ENCODE measurements around the gene USP36. TPM values are rescaled to one million over a fixed set of nuclear protein-coding genes. Genes with fewer than 3 reads are reported as not detected.

USP36 gene
- total and polyA plus RNA-seq, 4 donors: 22.2 to 61.5 (median 44.9) TPM

DNA sequence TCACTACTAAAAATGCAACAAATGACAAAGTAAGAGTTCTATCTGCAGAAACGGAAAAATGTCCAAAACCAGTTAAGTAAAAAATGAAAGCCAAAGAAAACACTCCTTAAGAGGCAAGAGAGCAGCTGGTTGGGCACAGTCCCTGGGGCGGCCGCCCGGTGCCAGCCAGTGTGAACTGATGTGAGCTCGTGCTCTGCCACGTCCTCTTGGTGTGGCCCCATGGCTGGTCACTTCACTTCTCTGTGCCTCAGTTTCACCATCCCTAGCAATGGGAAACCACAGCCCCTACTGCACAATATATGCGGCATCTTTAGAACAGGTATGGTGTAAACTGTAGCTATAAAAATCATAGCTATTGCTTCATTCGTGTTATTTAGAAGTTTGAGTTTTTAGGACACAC, 21.2 kb downstream of the USP36 start:
- Histone ChIP-seq H3K4me1 (ENCODE audit: control insufficient read depth in 5 of 5, insufficient read depth in 5 of 5, low read length in 5 of 5) (peaks cover 0 to 3% (median 0%) of the 10 kb centered on the region in 5 donors), H3K27me3 (ENCODE audit: control insufficient read depth in 3 of 3, insufficient read depth in 3 of 3, low read length in 2 of 3) (no peaks in the 10 kb centered on the region), H3K36me3 (ENCODE audit: control insufficient read depth in 4 of 4, insufficient read depth in 4 of 4, low read length in 4 of 4) (peaks cover 34 to 68% (median 39%) of the 10 kb centered on the region in 4 donors), H3K4me3 (no peak overlapping the region), H3K9me3 (ENCODE audit: control insufficient read depth in 4 of 4, insufficient read depth in 3 of 4, low read length in 3 of 4) (no peaks in the 10 kb centered on the region), H3K9ac (ENCODE audit: insufficient read depth in 1 of 2, low read length in 2 of 2) (no peak overlapping the region), H3K27ac (ENCODE audit: low read depth in 1 of 2, low read length in 1 of 2) (peak overlapping the region in 1 of 2 donors; percentile 30)
- WGBS, 2 donors: 71 to 75% methylated on average over 8 of the region's 8 CpGs
- no peak for DNase-seq
- TF ChIP-seq, protein P1, sequence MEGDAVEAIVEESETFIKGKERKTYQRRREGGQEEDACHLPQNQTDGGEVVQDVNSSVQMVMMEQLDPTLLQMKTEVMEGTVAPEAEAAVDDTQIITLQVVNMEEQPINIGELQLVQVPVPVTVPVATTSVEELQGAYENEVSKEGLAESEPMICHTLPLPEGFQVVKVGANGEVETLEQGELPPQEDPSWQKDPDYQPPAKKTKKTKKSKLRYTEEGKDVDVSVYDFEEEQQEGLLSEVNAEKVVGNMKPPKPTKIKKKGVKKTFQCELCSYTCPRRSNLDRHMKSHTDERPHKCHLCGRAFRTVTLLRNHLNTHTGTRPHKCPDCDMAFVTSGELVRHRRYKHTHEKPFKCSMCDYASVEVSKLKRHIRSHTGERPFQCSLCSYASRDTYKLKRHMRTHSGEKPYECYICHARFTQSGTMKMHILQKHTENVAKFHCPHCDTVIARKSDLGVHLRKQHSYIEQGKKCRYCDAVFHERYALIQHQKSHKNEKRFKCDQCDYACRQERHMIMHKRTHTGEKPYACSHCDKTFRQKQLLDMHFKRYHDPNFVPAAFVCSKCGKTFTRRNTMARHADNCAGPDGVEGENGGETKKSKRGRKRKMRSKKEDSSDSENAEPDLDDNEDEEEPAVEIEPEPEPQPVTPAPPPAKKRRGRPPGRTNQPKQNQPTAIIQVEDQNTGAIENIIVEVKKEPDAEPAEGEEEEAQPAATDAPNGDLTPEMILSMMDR (IDR thresholded peaks at IDR 0.05; ENCODE audit: control extremely low read depth, extremely low read depth): no peak
- ATAC-seq (ENCODE audit: insufficient read depth, low FRiP score): no peak

DNA sequence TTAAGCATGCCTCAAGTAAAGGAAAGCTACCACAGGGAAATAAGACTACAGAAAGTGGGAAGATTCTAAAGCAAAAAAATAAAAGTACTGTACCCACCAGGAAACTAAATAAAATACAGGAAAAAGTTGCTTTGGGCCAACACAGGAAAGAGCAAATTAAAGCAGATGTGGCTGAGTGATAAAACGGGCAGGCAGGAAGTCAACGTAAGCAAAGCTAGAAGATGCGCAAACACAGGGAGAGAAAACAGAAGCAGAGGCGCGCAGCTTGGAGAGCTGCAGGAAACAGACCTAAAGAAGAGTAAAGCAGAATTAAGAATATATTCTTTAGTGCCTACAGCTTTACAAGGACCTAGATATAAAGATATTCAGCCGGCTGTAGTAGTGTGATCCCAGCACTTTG, 21.7 kb downstream of the USP36 start:
- no peak for ATAC-seq (ENCODE audit: insufficient read depth, low FRiP score)
- 23 to 38% methylated on average over 6 of the region's 6 CpGs for WGBS, 2 donors
- Histone ChIP-seq H3K36me3 (ENCODE audit: control insufficient read depth in 4 of 4, insufficient read depth in 4 of 4, low read length in 4 of 4) (peaks cover 37 to 68% (median 42%) of the 10 kb centered on the region in 4 donors), H3K9me3 (ENCODE audit: control insufficient read depth in 4 of 4, insufficient read depth in 3 of 4, low read length in 3 of 4) (no peaks in the 10 kb centered on the region), H3K4me3 (no peak overlapping the region), H3K27ac (ENCODE audit: low read depth in 1 of 2, low read length in 1 of 2) (no peak overlapping the region), H3K4me1 (ENCODE audit: control insufficient read depth in 5 of 5, insufficient read depth in 5 of 5, low read length in 5 of 5) (peaks cover 0 to 3% (median 0%) of the 10 kb centered on the region in 5 donors), H3K9ac (ENCODE audit: insufficient read depth in 1 of 2, low read length in 2 of 2) (no peak overlapping the region), H3K27me3 (ENCODE audit: control insufficient read depth in 3 of 3, insufficient read depth in 3 of 3, low read length in 2 of 3) (no peaks in the 10 kb centered on the region)
- TF ChIP-seq, protein P1 (IDR thresholded peaks at IDR 0.05; ENCODE audit: control extremely low read depth, extremely low read depth): no peak
- DNase-seq: peak in 2 of 3 donors; percentile 34 to 52

DNA sequence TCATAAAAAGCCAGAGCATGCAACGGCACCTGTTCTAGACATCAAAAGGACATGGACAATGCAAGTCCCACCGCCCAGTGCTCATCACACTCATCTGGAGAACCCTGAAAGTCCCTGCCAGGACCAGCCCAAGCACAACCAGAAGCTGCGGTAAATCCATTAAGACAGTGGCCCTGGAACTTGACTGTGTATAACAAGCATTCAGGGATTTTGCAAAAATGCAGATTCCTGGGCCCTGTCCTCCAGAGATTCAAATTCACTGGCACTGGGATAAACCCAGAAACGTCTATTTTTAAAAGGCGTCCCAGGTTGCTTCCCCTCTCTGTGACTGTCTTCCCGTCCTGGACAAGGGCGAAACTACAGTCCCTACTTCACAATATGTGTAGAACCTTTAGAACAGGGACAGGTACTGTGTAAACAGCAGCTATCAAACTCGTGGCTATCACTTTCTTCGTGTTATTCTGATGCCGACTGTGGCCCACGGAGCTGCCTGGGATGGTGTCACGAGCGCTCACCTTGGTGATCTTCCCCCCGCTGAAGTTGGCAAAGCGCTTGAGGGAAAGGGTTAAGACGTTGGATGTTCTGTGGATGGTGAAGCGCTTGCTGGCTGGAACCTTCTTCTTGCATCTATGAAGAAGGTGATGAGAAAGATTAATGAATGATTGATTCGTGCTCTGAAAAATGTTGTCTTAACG, 22.3 kb downstream of the USP36 start:
- Histone ChIP-seq H3K27ac (ENCODE audit: low read depth in 1 of 2, low read length in 1 of 2) (peak overlapping the region in 1 of 2 donors; percentile 17), H3K9ac (ENCODE audit: insufficient read depth in 1 of 2, low read length in 2 of 2) (no peak overlapping the region), H3K9me3 (ENCODE audit: control insufficient read depth in 4 of 4, insufficient read depth in 3 of 4, low read length in 3 of 4) (no peaks in the 10 kb centered on the region), H3K36me3 (ENCODE audit: control insufficient read depth in 4 of 4, insufficient read depth in 4 of 4, low read length in 4 of 4) (peaks cover 35 to 67% (median 44%) of the 10 kb centered on the region in 4 donors), H3K4me1 (ENCODE audit: control insufficient read depth in 5 of 5, insufficient read depth in 5 of 5, low read length in 5 of 5) (peaks cover 0 to 3% (median 0%) of the 10 kb centered on the region in 5 donors), H3K27me3 (ENCODE audit: control insufficient read depth in 3 of 3, insufficient read depth in 3 of 3, low read length in 2 of 3) (no peaks in the 10 kb centered on the region), H3K4me3 (no peak overlapping the region)
- DNase-seq (no peak), ATAC-seq (ENCODE audit: insufficient read depth, low FRiP score) (no peak)
- TF ChIP-seq, protein P1 (IDR thresholded peaks at IDR 0.05; ENCODE audit: control extremely low read depth, extremely low read depth): no peak
- 77 to 78% methylated on average over 19 of the region's 19 CpGs for WGBS, 2 donors
